A204.1 (cell line): ENCODE results near the gene RAB22A.

Experiments used
- FAIRE-seq: peaks from 2 replicates; lab custom pipeline; 2012; peaks lifted over from hg19 to GRCh38; lab: Jason Lieb, UNC

Gene RAB22A

GRCh38 chr20:58303547-58303946, 6.0 kb upstream of the RAB22A start:
- no peak for FAIRE-seq

GRCh38 chr20:58305061-58305460, 4.5 kb upstream of the RAB22A start:
- no peak for FAIRE-seq

GRCh38 chr20:58306421-58307261, 2.9 kb upstream of the RAB22A start:
- no peak for FAIRE-seq

GRCh38 chr20:58307270-58307669, 2.2 kb upstream of the RAB22A start:
- FAIRE-seq = no peak

GRCh38 chr20:58308290-58308679, 1.2 kb upstream of the RAB22A start:
- no peak for FAIRE-seq

GRCh38 chr20:58308680-58309527, 611 bp upstream of the RAB22A start:
- no peak for FAIRE-seq

- FAIRE-seq = no peak
These were observed 822 bp downstream of the RAB22A start for GRCh38 chr20:58310291-58310782.

GRCh38 chr20:58312836-58313235, 3.3 kb downstream of the RAB22A start:
- no peak for FAIRE-seq

- FAIRE-seq = no peak
These were observed 3.9 kb downstream of the RAB22A start for GRCh38 chr20:58313396-58313795.

GRCh38 chr20:58321205-58321604, 11.7 kb downstream of the RAB22A start:
- no peak for FAIRE-seq

GRCh38 chr20:58322083-58322482, 12.6 kb downstream of the RAB22A start:
- no peak for FAIRE-seq

GRCh38 chr20:58325912-58326311, 16.4 kb downstream of the RAB22A start:
- no peak for FAIRE-seq

GRCh38 chr20:58327211-58327610, 17.7 kb downstream of the RAB22A start:
- FAIRE-seq = no peak

- no peak for FAIRE-seq
These were observed 19.3 kb downstream of the RAB22A start for GRCh38 chr20:58328836-58329235.

GRCh38 chr20:58329711-58330110, 20.2 kb downstream of the RAB22A start:
- FAIRE-seq = no peak

- FAIRE-seq = no peak
These were observed 20.7 kb downstream of the RAB22A start for GRCh38 chr20:58330249-58330648.

- no peak for FAIRE-seq
These were observed 21.2 kb downstream of the RAB22A start for GRCh38 chr20:58330687-58331086.

- FAIRE-seq = no peak
These were observed 22.5 kb downstream of the RAB22A start for GRCh38 chr20:58331961-58332551.

- FAIRE-seq = no peak
These were observed 30.2 kb downstream of the RAB22A start for GRCh38 chr20:58339741-58340140.

- no peak for FAIRE-seq
These were observed 30.6 kb downstream of the RAB22A start for GRCh38 chr20:58340151-58340550.

GRCh38 chr20:58340853-58341252, 31.3 kb downstream of the RAB22A start:
- no peak for FAIRE-seq

GRCh38 chr20:58342104-58342945, 32.8 kb downstream of the RAB22A start:
- FAIRE-seq = no peak
